ENCODE data around the gene PPP4C. TPM values are rescaled to one million over a fixed set of nuclear protein-coding genes. Genes with fewer than 3 reads are reported as not detected.

Gene PPP4C
- total RNA-seq: 100 to 1,000 TPM; 137 to 149 TPM
- polyA plus RNA-seq: 201 TPM

DNA sequence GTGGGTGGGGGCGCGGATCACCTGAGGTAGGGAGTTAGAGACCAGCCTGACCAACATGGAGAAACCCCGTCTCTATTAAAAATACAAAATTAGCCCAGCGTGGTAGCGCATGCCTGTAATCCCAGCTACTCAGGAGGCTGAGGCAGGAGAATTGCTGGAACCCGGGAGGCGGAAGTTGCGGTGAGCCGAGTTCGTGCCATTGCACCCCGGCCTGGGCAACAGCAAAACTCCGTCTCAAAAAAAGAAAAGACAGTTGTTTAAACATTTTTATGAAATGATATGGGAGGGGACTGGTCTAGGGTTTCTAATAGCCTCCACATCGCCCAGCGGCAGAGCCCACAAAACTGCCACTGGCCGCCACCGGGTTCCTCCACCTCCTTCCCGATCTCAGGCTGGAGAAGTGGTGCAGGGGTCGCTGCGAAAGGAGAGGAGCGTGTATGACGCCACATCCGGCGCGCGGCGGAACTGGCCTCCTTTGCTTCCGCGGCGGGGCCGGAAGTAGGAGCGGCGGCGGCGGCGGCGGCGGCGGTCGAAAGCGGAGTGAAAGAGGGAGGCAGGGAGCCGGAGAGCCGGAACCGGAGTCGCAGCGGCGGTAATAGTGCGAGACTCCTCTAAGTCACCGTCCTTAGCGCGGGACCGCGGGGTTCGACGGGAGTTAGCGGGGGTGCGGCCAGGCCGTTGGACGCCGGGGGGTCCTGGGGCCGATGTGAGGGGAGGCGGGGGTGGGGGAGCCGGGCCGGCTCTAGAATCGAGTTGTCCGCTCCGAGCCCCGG lies at the start of gene PPP4C:
TSS of gene PPP4C (plus strand) at position 492 of the 773 bp plus-strand sequence. CDS start 384 bp downstream, outside the sequence.
- peaks cover 27% of the 10 kb centered on the region for H3K36me3 ChIP-seq (ENCODE audit: insufficient read depth, low read length)
- no peaks in the 10 kb centered on the region for H3K9me3 ChIP-seq (ENCODE audit: low read length)
- ChIA-PET POLR2A (interaction anchor here (0.6 to 7.2 kb wide), 8 partner anchors 9 to 108 kb away, joined by 3 to 50 read pairs (median 4); partner anchors contain the start of genes ALDOA, CORO1A, TBX6 and YPEL3), CTCF (interaction anchor here (0.9 to 3.3 kb wide), 6 partner anchors 9 to 40 kb away, joined by 3 to 25 read pairs (median 3); partner anchors contain the start of genes ALDOA and TBX6)
- peak within 1 kb of the TSS; percentile 67 for H3K4me3 ChIP-seq (ENCODE audit: low read length)
- peak within 1 kb of the TSS; percentile 92 to 98 (median 96) for H3K27ac Mint-ChIP-seq
- peak within 1 kb of the TSS; percentile 83 for H3K27ac ChIP-seq (ENCODE audit: low read depth, low read length)
- no peaks in the 10 kb centered on the region for H3K9me3 Mint-ChIP-seq
- peaks cover 0 to 1% of the 10 kb centered on the region in 2 donors for H3K27me3 Mint-ChIP-seq
- H3K27me3 ChIP-seq (ENCODE audit: insufficient read depth, low read length, poor library complexity, severe bottlenecking): no peaks in the 10 kb centered on the region
- peaks cover 32% of the 10 kb centered on the region for H3K4me1 ChIP-seq (ENCODE audit: insufficient read depth, low read length)
- peaks cover 33 to 52% (median 50%) of the 10 kb centered on the region in 3 donors for H3K4me1 Mint-ChIP-seq
- H3K36me3 Mint-ChIP-seq: peaks cover 3 to 55% (median 7%) of the 10 kb centered on the region in 3 donors
- peak; percentile 90 to 93 (median 91) for DNase-seq
- peak within 1 kb of the TSS; percentile 89 to 97 (median 92) for H3K4me3 Mint-ChIP-seq

DNA sequence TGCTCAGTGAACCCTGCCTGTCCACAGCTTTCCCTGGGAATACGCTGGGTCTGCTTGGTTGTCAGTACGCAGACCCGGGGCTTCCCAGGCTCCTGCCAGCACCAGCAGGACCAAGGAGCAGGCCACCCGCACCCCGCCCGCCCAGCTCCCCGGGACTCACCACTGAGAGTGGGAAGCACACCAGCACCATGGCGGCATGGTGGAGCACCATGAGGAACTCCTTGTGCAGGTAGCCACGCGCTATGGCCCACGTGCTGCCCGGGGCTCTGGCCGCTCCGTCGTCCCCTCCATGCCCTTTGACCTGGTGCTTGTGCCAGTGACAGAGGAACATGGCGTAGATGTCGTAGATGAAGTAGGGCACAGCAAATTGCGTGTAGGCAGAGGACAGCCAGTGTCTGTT lies 49.3 kb upstream of the PPP4C start:
- H3K27me3 ChIP-seq (ENCODE audit: insufficient read depth, low read length, poor library complexity, severe bottlenecking): peaks cover 23% of the 10 kb centered on the region
- Mint-ChIP-seq H3K4me3 (no peak overlapping the region), H3K27ac (peak overlapping the region in 1 of 8 donors; percentile 22), H3K36me3 (peaks cover 0 to 5% (median 0%) of the 10 kb centered on the region in 3 donors), H3K27me3 (peaks cover 35 to 44% of the 10 kb centered on the region in 2 donors), H3K4me1 (peaks cover under 1 to 11% (median 3%) of the 10 kb centered on the region in 3 donors), H3K9me3 (no peaks in the 10 kb centered on the region)
- H3K4me1 ChIP-seq (ENCODE audit: insufficient read depth, low read length): peaks cover 6% of the 10 kb centered on the region
- ChIA-PET CTCF (no interaction called here), POLR2A (no interaction called here)
- no peaks in the 10 kb centered on the region for H3K9me3 ChIP-seq (ENCODE audit: low read length)
- no peaks in the 10 kb centered on the region for H3K36me3 ChIP-seq (ENCODE audit: insufficient read depth, low read length)
- DNase-seq: no peak
- no peak overlapping the region for H3K4me3 ChIP-seq (ENCODE audit: low read length)
- H3K27ac ChIP-seq (ENCODE audit: low read depth, low read length): no peak overlapping the region

- H3K4me3 Mint-ChIP-seq: no peak overlapping the region
- H3K27ac Mint-ChIP-seq: no peak overlapping the region
- Histone ChIP-seq H3K27ac (ENCODE audit: low read depth, low read length) (no peak overlapping the region), H3K36me3 (ENCODE audit: insufficient read depth, low read length) (no peaks in the 10 kb centered on the region), H3K27me3 (ENCODE audit: insufficient read depth, low read length, poor library complexity, severe bottlenecking) (peaks cover 36% of the 10 kb centered on the region), H3K4me1 (ENCODE audit: insufficient read depth, low read length) (peaks cover 4% of the 10 kb centered on the region), H3K4me3 (ENCODE audit: low read length) (no peak overlapping the region), H3K9me3 (ENCODE audit: low read length) (no peaks in the 10 kb centered on the region)
- ChIA-PET POLR2A (no interaction called here), CTCF (no interaction called here)
- H3K9me3 Mint-ChIP-seq: no peaks in the 10 kb centered on the region
- peaks cover 0 to 5% (median 0%) of the 10 kb centered on the region in 3 donors for H3K36me3 Mint-ChIP-seq
- peaks cover 0 to 10% (median 5%) of the 10 kb centered on the region in 3 donors for H3K4me1 Mint-ChIP-seq
- DNase-seq: no peak
- H3K27me3 Mint-ChIP-seq: peaks cover 43 to 54% of the 10 kb centered on the region in 2 donors
Measured at GRCh38 chr16:30027588-30028437, 48.0 kb upstream of the PPP4C start.

DNA sequence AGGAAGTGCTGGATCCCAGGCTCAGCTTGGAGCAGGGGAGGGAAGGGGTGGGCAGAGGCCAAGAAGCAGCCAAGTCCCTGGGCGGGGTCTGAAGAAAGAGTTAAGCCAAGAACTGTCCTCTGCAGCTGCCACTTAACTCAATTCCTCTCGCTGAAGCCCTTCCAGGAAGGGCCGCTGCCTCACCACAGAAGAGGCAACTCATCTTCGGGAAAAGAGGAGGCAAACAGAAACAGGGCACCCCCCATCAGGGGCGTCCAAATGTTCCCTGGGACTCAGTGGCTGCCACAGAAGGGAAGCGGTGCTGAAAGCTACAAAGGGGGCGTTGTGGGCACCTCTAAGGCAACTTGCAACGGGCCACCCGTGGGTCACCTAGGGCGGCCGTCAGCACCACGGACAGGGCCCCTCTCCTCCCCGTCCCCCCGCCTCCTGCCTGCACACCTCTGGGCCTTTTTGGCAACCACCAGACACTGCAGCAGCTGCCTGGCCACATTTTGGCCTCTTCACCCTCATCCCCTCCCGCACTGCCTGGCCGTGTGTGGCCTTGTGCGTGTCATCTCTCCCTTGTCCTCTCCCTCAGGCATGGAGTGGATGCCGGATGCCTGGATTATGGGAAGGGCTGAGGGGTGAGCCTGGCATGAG lies 47.2 kb upstream of the PPP4C start:
- peaks cover 40% of the 10 kb centered on the region for H3K27me3 ChIP-seq (ENCODE audit: insufficient read depth, low read length, poor library complexity, severe bottlenecking)
- Mint-ChIP-seq H3K27ac (no peak overlapping the region), H3K9me3 (no peaks in the 10 kb centered on the region), H3K27me3 (peaks cover 44 to 58% of the 10 kb centered on the region in 2 donors), H3K4me1 (peaks cover 0 to 10% (median 5%) of the 10 kb centered on the region in 3 donors), H3K36me3 (peaks cover 0 to 5% (median 0%) of the 10 kb centered on the region in 3 donors), H3K4me3 (no peak overlapping the region)
- peaks cover 4% of the 10 kb centered on the region for H3K4me1 ChIP-seq (ENCODE audit: insufficient read depth, low read length)
- no peaks in the 10 kb centered on the region for H3K36me3 ChIP-seq (ENCODE audit: insufficient read depth, low read length)
- no peak for DNase-seq
- no peaks in the 10 kb centered on the region for H3K9me3 ChIP-seq (ENCODE audit: low read length)
- CTCF ChIA-PET: no interaction called here
- POLR2A ChIA-PET: no interaction called here
- no peak overlapping the region for H3K4me3 ChIP-seq (ENCODE audit: low read length)
- H3K27ac ChIP-seq (ENCODE audit: low read depth, low read length): no peak overlapping the region

DNA sequence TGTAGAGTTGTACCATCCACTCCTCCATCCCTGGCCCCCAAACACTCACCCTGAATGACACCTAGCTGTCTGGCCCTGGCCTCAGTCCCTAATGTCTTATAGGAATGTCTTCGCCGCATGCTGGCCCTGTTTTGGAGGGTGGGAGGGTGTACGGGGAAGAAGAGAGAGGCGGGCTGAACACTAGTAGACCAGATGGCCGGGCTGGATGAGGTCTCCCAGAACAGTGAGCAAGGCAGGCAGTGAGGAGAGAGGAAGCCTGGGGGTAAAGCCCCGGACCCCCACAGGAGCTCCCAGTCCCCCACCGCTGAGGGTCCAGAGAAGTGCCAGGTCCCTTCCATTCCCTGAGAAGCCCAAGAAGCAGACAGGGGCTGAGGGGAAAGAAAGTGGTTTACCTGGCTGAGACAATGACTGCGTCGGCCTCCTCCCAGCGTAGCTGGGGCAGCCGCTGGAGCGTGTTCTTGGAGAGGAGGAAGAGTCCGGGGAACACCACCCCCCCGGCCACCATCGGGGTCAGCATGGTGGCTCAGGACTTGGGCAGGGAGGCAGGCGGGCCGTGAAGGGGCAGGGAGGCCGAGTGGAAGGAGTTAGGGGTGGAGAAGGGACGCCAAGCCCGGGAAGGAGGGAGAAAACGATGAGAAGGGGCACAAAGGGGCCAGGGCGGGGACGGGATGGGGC lies 45.6 kb upstream of the PPP4C start:
- POLR2A ChIA-PET: no interaction called here
- no peak overlapping the region for H3K27ac ChIP-seq (ENCODE audit: low read depth, low read length)
- H3K36me3 Mint-ChIP-seq: peaks cover 0 to 5% (median 0%) of the 10 kb centered on the region in 3 donors
- no peaks in the 10 kb centered on the region for H3K9me3 ChIP-seq (ENCODE audit: low read length)
- H3K36me3 ChIP-seq (ENCODE audit: insufficient read depth, low read length): no peaks in the 10 kb centered on the region
- peaks cover 0 to 10% (median 5%) of the 10 kb centered on the region in 3 donors for H3K4me1 Mint-ChIP-seq
- no peaks in the 10 kb centered on the region for H3K9me3 Mint-ChIP-seq
- H3K4me3 ChIP-seq (ENCODE audit: low read length): no peak overlapping the region
- peak overlapping the region in 3 of 7 donors; percentile 17 to 39 (median 35) for H3K4me3 Mint-ChIP-seq
- no peak overlapping the region for H3K27ac Mint-ChIP-seq
- peaks cover 4% of the 10 kb centered on the region for H3K4me1 ChIP-seq (ENCODE audit: insufficient read depth, low read length)
- peaks cover 46 to 60% of the 10 kb centered on the region in 2 donors for H3K27me3 Mint-ChIP-seq
- CTCF ChIA-PET: no interaction called here
- DNase-seq: no peak
- H3K27me3 ChIP-seq (ENCODE audit: insufficient read depth, low read length, poor library complexity, severe bottlenecking): peaks cover 44% of the 10 kb centered on the region

GRCh38 chr16:30030841-30031413 lies 44.9 kb upstream of the PPP4C start, which contains the start of gene TLCD3B:
Gene TLCD3B, minus strand, starts transcription at chr16:30031271. Its CDS starts 744 bp downstream, at chr16:30030527.
- H3K4me3 ChIP-seq (ENCODE audit: low read length): no peak within 1 kb of the TSS
- peaks cover 4% of the 10 kb centered on the region for H3K4me1 ChIP-seq (ENCODE audit: insufficient read depth, low read length)
- POLR2A ChIA-PET: no interaction called here
- H3K9me3 Mint-ChIP-seq: no peaks in the 10 kb centered on the region
- H3K9me3 ChIP-seq (ENCODE audit: low read length): no peaks in the 10 kb centered on the region
- peaks cover 44 to 64% of the 10 kb centered on the region in 2 donors for H3K27me3 Mint-ChIP-seq
- peak within 1 kb of the TSS in 3 of 8 donors; percentile 43 to 64 (median 57) for H3K27ac Mint-ChIP-seq
- no peaks in the 10 kb centered on the region for H3K36me3 ChIP-seq (ENCODE audit: insufficient read depth, low read length)
- peak within 1 kb of the TSS in 5 of 7 donors; percentile 36 to 75 (median 54) for H3K4me3 Mint-ChIP-seq
- H3K36me3 Mint-ChIP-seq: peaks cover 0 to 5% (median 0%) of the 10 kb centered on the region in 3 donors
- no peak within 1 kb of the TSS for H3K27ac ChIP-seq (ENCODE audit: low read depth, low read length)
- peaks cover 0 to 10% (median 5%) of the 10 kb centered on the region in 3 donors for H3K4me1 Mint-ChIP-seq
- DNase-seq: no peak
- peaks cover 44% of the 10 kb centered on the region for H3K27me3 ChIP-seq (ENCODE audit: insufficient read depth, low read length, poor library complexity, severe bottlenecking)
- CTCF ChIA-PET: interaction anchor here (0.8 to 3.7 kb wide), 7 partner anchors 8 to 339 kb away, joined by 3 to 19 read pairs (median 3); partner anchors contain the start of genes C16orf92 and TBX6

Data from CD8-positive, alpha-beta memory T cell (primary cell).